ENCODE measurements around the gene INSIG1.

GRCh38 chr7:155296006-155296787 is 1.5 kb upstream of the INSIG1 start:
- no peak for TF ChIP-seq POLR2A (IDR thresholded peaks at IDR 0.05)
- TF ChIP-seq CTCF (IDR thresholded peaks at IDR 0.05): no peak

Data from Peyer's patch (tissue), 4 donors.